GM19395 (cell line): ENCODE measurements around the gene TFCP2.

ENCODE experiments used
- ATAC-seq: cut with Tn5 transposase; IDR thresholded peaks from one replicate; pipeline ENCODE4 v1.9.1; 2021; ENCODE audit warnings: mild to moderate bottlenecking, moderate library complexity; ENCODE audit not compliant: unreplicated experiment

The TFCP2 gene

DNA sequence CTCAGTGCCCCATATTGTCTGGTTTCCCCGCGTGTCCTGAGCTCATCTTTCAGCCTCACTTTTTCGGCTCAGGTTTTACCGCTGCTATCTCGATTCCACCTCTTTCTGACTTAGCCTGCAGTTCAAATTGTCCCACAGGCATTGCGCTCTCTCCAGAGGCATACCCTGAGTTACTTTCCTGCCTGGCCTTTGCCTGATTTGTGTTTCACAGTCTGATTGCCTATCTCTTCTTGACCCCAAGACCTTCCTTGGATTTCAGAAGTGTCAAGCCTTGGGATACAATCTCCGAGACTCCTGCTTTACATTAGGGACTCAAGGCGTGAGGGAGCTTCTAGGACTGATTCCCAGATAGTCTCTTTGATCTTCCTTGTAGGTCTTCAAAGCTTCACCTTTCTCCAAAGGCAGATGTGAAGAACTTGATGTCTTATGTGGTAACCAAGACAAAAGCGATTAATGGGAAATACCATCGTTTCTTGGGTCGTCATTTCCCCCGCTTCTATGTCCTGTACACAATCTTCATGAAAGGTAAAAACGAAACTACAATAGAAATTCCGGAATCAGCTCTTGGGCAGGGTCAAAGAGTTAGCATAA, 124.2 kb downstream of the TFCP2 start:
- ATAC-seq: no peak

DNA sequence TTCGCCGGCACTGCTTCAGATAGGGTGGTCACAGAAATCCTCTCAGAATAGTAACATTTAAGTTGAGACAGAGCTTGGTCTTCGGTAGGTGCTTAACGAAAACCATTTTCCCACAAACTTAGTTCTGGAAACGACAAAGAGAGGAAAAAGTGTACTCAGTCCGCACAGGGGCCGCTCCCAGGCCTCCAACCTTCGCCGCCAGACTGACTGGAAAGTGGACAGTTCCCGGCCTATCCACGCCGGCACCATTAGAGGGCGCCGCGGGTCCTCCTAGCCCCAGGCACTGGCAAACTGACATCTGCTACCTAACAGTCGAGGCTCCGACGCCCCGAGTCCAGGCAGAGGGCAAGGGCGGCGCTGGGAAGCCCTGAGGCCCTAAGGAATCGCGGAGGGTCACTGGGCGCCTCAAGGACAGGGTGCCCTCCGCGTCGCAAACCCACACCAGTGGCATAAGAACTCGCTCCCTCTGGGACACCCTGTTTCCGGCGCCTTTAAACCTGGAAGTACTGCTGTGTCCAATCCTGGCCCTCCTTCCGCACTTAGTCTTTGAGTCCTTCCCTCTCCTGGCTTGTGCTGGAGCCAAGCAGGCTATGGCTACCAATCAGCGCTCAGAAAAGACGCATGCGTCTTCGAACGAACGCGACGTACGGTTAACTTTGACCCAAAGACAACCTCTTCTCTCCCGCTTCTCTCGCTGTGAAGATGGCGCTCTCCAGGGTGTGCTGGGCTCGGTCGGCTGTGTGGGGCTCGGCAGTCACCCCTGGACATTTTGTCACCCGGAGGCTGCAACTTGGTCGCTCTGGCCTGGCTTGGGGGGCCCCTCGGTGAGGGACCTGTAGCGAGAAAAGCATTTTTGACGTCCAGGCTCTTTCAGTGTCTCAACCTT, 125.0 kb downstream of the TFCP2 start, which contains the start of gene LETMD1:
LETMD1 (plus strand) TSS at position 673 of the 886 bp plus-strand sequence; CDS start at position 703, 30 bp downstream.
- peak; percentile 98 for ATAC-seq
